ENCODE results near the gene FTCD. TPM values are rescaled to one million over a fixed set of nuclear protein-coding genes. Genes with fewer than 3 reads are reported as not detected.
A peak's percentile ranks its signal among the peaks of the same experiment; 100 is the strongest.

Gene FTCD
- total and polyA plus RNA-seq, 9 of the 15 experiments (the other 6 are each of a cell fraction or from before 2014, with no cell fraction given) = 0.11 to 1.6 (median 0.67) TPM; not detected in 5

GRCh38 chr21:46183910-46184624 lies 28.7 kb upstream of the FTCD start, which contains the start of gene SPATC1L (continued):
- TF ChIP-seq NR4A1 (CRISPR knock-in tag; IDR thresholded peaks at IDR 0.05) (0 out of 2 replicates have a peak, but pooled peaks have one; percentile 28), NR4A1 (tag; IDR thresholded peaks at IDR 0.05) (no peak), EP400 (IDR thresholded peaks at IDR 0.05) (peak; percentile 32; the same call in 1 of the 2 replicates), ETS2 (tag; IDR thresholded peaks at IDR 0.05; ENCODE audit: borderline replicate concordance, poor library complexity, severe bottlenecking) (no peak), COPS2 (conservative IDR thresholded peaks at IDR 0.05) (no peak), SAFB2 (IDR thresholded peaks at IDR 0.05; ENCODE audit: borderline replicate concordance, low read depth, low read length, severe bottlenecking) (no peak), ZBTB26 (CRISPR knock-in tag; IDR thresholded peaks at IDR 0.05) (no peak), ZNF79 (CRISPR knock-in tag; IDR thresholded peaks at IDR 0.05; ENCODE audit: low read depth) (no peak), ZBTB1 (CRISPR knock-in tag; IDR thresholded peaks at IDR 0.05; ENCODE audit: borderline replicate concordance, low read depth) (peak; percentile 69; the same call in 1 of the 2 replicates), KLF13 (tag; IDR thresholded peaks at IDR 0.05; ENCODE audit: borderline replicate concordance, low read depth) (no peak), ZFPM2 (CRISPR knock-in tag; IDR thresholded peaks at IDR 0.05) (no peak), ILK (tag; IDR thresholded peaks at IDR 0.05; ENCODE audit: borderline replicate concordance, low read depth) (no peak), STAT6 (CRISPR knock-in tag; IDR thresholded peaks at IDR 0.05) (no peak; the same call in 1 of the 2 replicates), ZNF407 (IDR thresholded peaks at IDR 0.05; ENCODE audit: low read depth) (no peak), ZNF311 (CRISPR knock-in tag; IDR thresholded peaks at IDR 0.05) (no peak)
